COR-L47 (cell line): ENCODE results near the gene GALNT18.
A peak's percentile ranks its signal among the peaks of the same experiment; 100 is the strongest.

Experiments used
- DNase-seq: peaks from one replicate; lab custom pipeline; 2025; lab: John Stamatoyannopoulos, UW

The GALNT18 gene

GRCh38 chr11:11309906-11310305 lies 311.9 kb downstream of the GALNT18 start:
- DNase-seq = no peak

GRCh38 chr11:11308249-11308648 lies 313.6 kb downstream of the GALNT18 start:
- no peak for DNase-seq

- no peak for DNase-seq
These were observed 314.9 kb downstream of the GALNT18 start for GRCh38 chr11:11306855-11307254.

GRCh38 chr11:11304550-11304949 lies 317.3 kb downstream of the GALNT18 start:
- DNase-seq = no peak

GRCh38 chr11:11302565-11302964 lies 319.2 kb downstream of the GALNT18 start:
- DNase-seq = no peak

GRCh38 chr11:11301212-11301611 lies 320.6 kb downstream of the GALNT18 start:
- DNase-seq = no peak

GRCh38 chr11:11297578-11297977 lies 324.2 kb downstream of the GALNT18 start:
- DNase-seq = no peak

- no peak for DNase-seq
These were observed 325.4 kb downstream of the GALNT18 start for GRCh38 chr11:11296434-11296833.

GRCh38 chr11:11294551-11294855 lies 327.3 kb downstream of the GALNT18 start:
- no peak for DNase-seq

GRCh38 chr11:11293798-11294550 lies 327.8 kb downstream of the GALNT18 start:
- no peak for DNase-seq

GRCh38 chr11:11292839-11293238 lies 329.0 kb downstream of the GALNT18 start:
- DNase-seq = no peak

- no peak for DNase-seq
These were observed 330.5 kb downstream of the GALNT18 start for GRCh38 chr11:11291041-11292015.

- DNase-seq = no peak
These were observed 331.5 kb downstream of the GALNT18 start for GRCh38 chr11:11290354-11290753.

- no peak for DNase-seq
These were observed 332.1 kb downstream of the GALNT18 start for GRCh38 chr11:11289669-11290068.

GRCh38 chr11:11288972-11289616 lies 332.7 kb downstream of the GALNT18 start:
- no peak for DNase-seq

- DNase-seq = no peak
These were observed 337.3 kb downstream of the GALNT18 start for GRCh38 chr11:11284481-11284880.

GRCh38 chr11:11281626-11282025 lies 340.2 kb downstream of the GALNT18 start:
- DNase-seq = no peak

GRCh38 chr11:11280826-11281225 lies 341.0 kb downstream of the GALNT18 start:
- no peak for DNase-seq

GRCh38 chr11:11279956-11280689 lies 341.7 kb downstream of the GALNT18 start:
- peak; percentile 91 for DNase-seq

- no peak for DNase-seq
These were observed 349.6 kb downstream of the GALNT18 start for GRCh38 chr11:11272254-11272653.

- no peak for DNase-seq
These were observed 351.5 kb downstream of the GALNT18 start for GRCh38 chr11:11270236-11270775.

- no peak for DNase-seq
These were observed 353.1 kb downstream of the GALNT18 start for GRCh38 chr11:11268706-11269105.
